B cell (primary cell): ENCODE results near the gene DRD3. TPM values are rescaled to one million over a fixed set of nuclear protein-coding genes. Genes with fewer than 3 reads are reported as not detected.

Experiments
- ATAC-seq: fragments of 200-7000 bp; cut with Tn5 transposase; one replicate; pipeline ENCODE4 v1.10.0; 2021; ENCODE audit warnings: low read depth, mild to moderate bottlenecking, moderate number of reproducible peaks, moderate library complexity
- CTCF ChIA-PET: fragments of 350-600 bp; sonication (Branson Sonifier 250); formaldehyde crosslinking; loops from one replicate; lab custom pipeline; 2021; ENCODE audit warnings: antibody characterized with exemption, inconsistent platforms; lab: Charles Lee
- POLR2A ChIA-PET: fragments of 350-600 bp; sonication (Branson Sonifier 250); formaldehyde crosslinking; loops from one replicate; lab custom pipeline; 2021; ENCODE audit warnings: antibody characterized with exemption; lab: Charles Lee
- DNase-seq: peaks from one replicate; pipeline ENCODE4 v3.0.0; 2013
- H2AFZ ChIP-seq: 2 replicates; pipeline ENCODE4 v1.6.1; 2012; ENCODE audit warnings: mild to moderate bottlenecking, low read depth, low read length; ENCODE audit not compliant: insufficient read depth, poor library complexity, severe bottlenecking
- H3K27ac ChIP-seq, 2 donors: 1 replicate in 1 of 2; 2 replicates in 1 of 2; pipeline ENCODE4 v1.5.1; 2012 to 2013; ENCODE audit warnings: low read length in 2 of 2, mild to moderate bottlenecking in 2 of 2, moderate library complexity in 1 of 2
- H3K27me3 ChIP-seq, 4 experiments: fragments of 200-600 bp in 1 of 4; sonication (generic) in 1 of 4; replicated peaks in 1 of 4; 1 replicate in 2 of 4; 2 replicates in 2 of 4; pipeline versions ENCODE4 v1.6.1 to v1.7.0; 2013 to 2016; ENCODE audit warnings: low read length in 3 of 4, mild to moderate bottlenecking in 2 of 4, mixed read lengths in 1 of 4, moderate library complexity in 1 of 4; ENCODE audit not compliant: insufficient read depth in 4 of 4, control insufficient read depth in 3 of 4; ENCODE audit errors: control extremely low read depth in 1 of 4
- H3K36me3 ChIP-seq, 2 experiments: replicated peaks in 1 of 2; 1 replicate in 1 of 2; 2 replicates in 1 of 2; pipeline versions ENCODE4 v1.6.1 to v1.7.1; 2013; ENCODE audit warnings: low read length in 1 of 2; ENCODE audit not compliant: insufficient read depth in 2 of 2, control insufficient read depth in 1 of 2; ENCODE audit errors: control extremely low read depth in 1 of 2, extremely low read depth in 1 of 2
- H3K4me1 ChIP-seq, 2 donors: fragments of 200-600 bp in 1 of 2; sonication (generic) in 1 of 2; 1 replicate in 1 of 2; 2 replicates in 1 of 2; pipeline versions ENCODE4 v1.5.1 to v1.6.1; 2013 to 2017; ENCODE audit warnings: low read length in 2 of 2; ENCODE audit not compliant: control insufficient read depth in 2 of 2, insufficient read depth in 2 of 2
- H3K4me2 ChIP-seq: replicated peaks from 2 replicates; pipeline ENCODE3; 2012; ENCODE audit warnings: mild to moderate bottlenecking, low read depth, low read length; ENCODE audit not compliant: poor library complexity, severe bottlenecking
- H3K4me3 ChIP-seq, 5 experiments: fragments of 200-600 bp in 1 of 5; sonication (generic) in 1 of 5; 1 replicate in 3 of 5; 2 replicates in 2 of 5; pipeline versions ENCODE4 v1.5.1 to v1.7.0; 2011 to 2016; ENCODE audit warnings: low read length in 4 of 5, mild to moderate bottlenecking in 4 of 5, low read depth in 2 of 5, control low read depth in 1 of 5, moderate library complexity in 1 of 5; ENCODE audit not compliant: insufficient read depth in 1 of 5; ENCODE audit errors: control extremely low read depth in 1 of 5, extremely low read depth in 1 of 5
- H3K79me2 ChIP-seq: fragments of 200-600 bp; sonication (generic); one replicate; pipeline ENCODE4 v1.6.0; 2016; ENCODE audit warnings: low read length; ENCODE audit not compliant: control insufficient read depth, insufficient read depth
- H3K9ac ChIP-seq: fragments of 200-600 bp; sonication (generic); 2 replicates; pipeline ENCODE4 v1.6.1; 2017; ENCODE audit warnings: mild to moderate bottlenecking, low read length, moderate library complexity
- H3K9me3 ChIP-seq, 3 donors: one replicate each; pipeline versions ENCODE4 v1.6.1 to v1.7.1; 2013; ENCODE audit warnings: low read length in 2 of 3; ENCODE audit not compliant: control insufficient read depth in 2 of 3, insufficient read depth in 1 of 3; ENCODE audit errors: control extremely low read depth in 1 of 3
- H4K20me1 ChIP-seq: 2 replicates; pipeline ENCODE4 v1.6.0; 2012; ENCODE audit warnings: mild to moderate bottlenecking, low read length; ENCODE audit not compliant: insufficient read depth, control insufficient read depth, poor library complexity, severe bottlenecking
- H3K27ac Mint-ChIP-seq: one replicate; pipeline ENCODE4 v1.8.0; 2021; ENCODE audit warnings: mixed read lengths
- H3K27me3 Mint-ChIP-seq: one replicate; pipeline ENCODE4 v1.8.0; 2021; ENCODE audit warnings: mixed read lengths
- H3K4me1 Mint-ChIP-seq: one replicate; pipeline ENCODE4 v1.8.0; 2021; ENCODE audit warnings: mixed read lengths
- H3K4me3 Mint-ChIP-seq: one replicate; pipeline ENCODE4 v1.8.0; 2021; ENCODE audit warnings: mixed read lengths
- H3K9me3 Mint-ChIP-seq: one replicate; pipeline ENCODE4 v1.8.0; 2022; ENCODE audit warnings: mixed read lengths; ENCODE audit not compliant: insufficient read depth
- CTCF ChIP-seq: fragments of 200-600 bp; IDR thresholded peaks from one replicate; pipeline ENCODE4 v1.8.0; 2022; ENCODE audit warnings: antibody characterized with exemption, mild to moderate bottlenecking
- EZH2 ChIP-seq: IDR thresholded peaks from 2 replicates; pipeline ENCODE4 v1.6.1; 2012; ENCODE audit warnings: borderline replicate concordance, low read depth, mild to moderate bottlenecking, moderate library complexity, low read length; ENCODE audit not compliant: insufficient read depth, poor library complexity, severe bottlenecking
- WGBS: methylation state at CpG from one replicate; pipeline ENCODE4 v1.1.5; 2013; ENCODE audit warnings: missing lambda C conversion rate; ENCODE audit not compliant: insufficient coverage; 5-methylcytosine and 5-hydroxymethylcytosine counted together
- intact Hi-C: fragments of 100-400 bp; cut with micrococcal nuclease; formaldehyde crosslinking; loops from one replicate; pipeline ENCODE4 v1.10.0; 2022
- polyA plus RNA-seq: library from polyadenylated mRNA; depleted of rRNA; stranded (reverse); fragments of >200 nt; gene quantifications from 2 replicates; pipeline ENCODE4 v1.2.3, GENCODE V29; 2012
- total RNA-seq, 2 donors: library from RNA; stranded (reverse); fragments of 120-200 nt in 1 of 2; gene quantifications; 1 replicate in 1 of 2; 2 replicates in 1 of 2; pipeline versions ENCODE4 v1.2.3 to v1.2.4, GENCODE V29; 2013 to 2022

Gene DRD3
- total and polyA plus RNA-seq, 2 donors (not counting 1 experiment from before 2014, with no cell fraction given): not detected

- Histone ChIP-seq H3K4me1 (no peaks in the 10 kb centered on the region), H3K27ac (no peak overlapping the region), H4K20me1 (no peaks in the 10 kb centered on the region), H3K4me2 (no peak overlapping the region), H3K36me3 (no peaks in the 10 kb centered on the region), H3K79me2 (no peaks in the 10 kb centered on the region), H3K9ac (no peak overlapping the region), H3K9me3 (no peaks in the 10 kb centered on the region), H3K27me3 (no peaks in the 10 kb centered on the region), H2AFZ (no peak overlapping the region), H3K4me3 (no peak overlapping the region)
- no peak overlapping the region for H3K27ac Mint-ChIP-seq
- ChIA-PET POLR2A (no interaction called here), CTCF (no interaction called here)
- no peaks in the 10 kb centered on the region for H3K4me1 Mint-ChIP-seq
- H3K4me3 Mint-ChIP-seq: no peak overlapping the region
- WGBS: 100% methylated on average over 1 of the region's 3 CpGs
- TF ChIP-seq CTCF: no peak
- TF ChIP-seq EZH2: no peak
- no peaks in the 10 kb centered on the region for H3K9me3 Mint-ChIP-seq
- no peak for ATAC-seq
- H3K27me3 Mint-ChIP-seq: no peaks in the 10 kb centered on the region
- intact Hi-C loops: no loop called here
- no peak for DNase-seq
Measured at GRCh38 chr3:114132500-114132899, 46.4 kb downstream of the DRD3 start.

- POLR2A ChIA-PET: no interaction called here
- H3K4me1 Mint-ChIP-seq: no peaks in the 10 kb centered on the region
- Histone ChIP-seq H3K4me3 (no peak overlapping the region), H3K9ac (no peak overlapping the region), H3K27ac (no peak overlapping the region), H2AFZ (no peak overlapping the region), H3K27me3 (no peaks in the 10 kb centered on the region), H3K4me2 (no peak overlapping the region), H3K79me2 (no peaks in the 10 kb centered on the region), H4K20me1 (no peaks in the 10 kb centered on the region), H3K4me1 (no peaks in the 10 kb centered on the region), H3K9me3 (no peaks in the 10 kb centered on the region), H3K36me3 (no peaks in the 10 kb centered on the region)
- no peaks in the 10 kb centered on the region for H3K9me3 Mint-ChIP-seq
- TF ChIP-seq EZH2: no peak
- no peak for TF ChIP-seq CTCF
- H3K27me3 Mint-ChIP-seq: peaks cover 2% of the 10 kb centered on the region
- intact Hi-C loops: no loop called here
- 94% methylated on average over 7 of the region's 8 CpGs for WGBS
- H3K27ac Mint-ChIP-seq: no peak overlapping the region
- ATAC-seq (no peak), DNase-seq (no peak)
- H3K4me3 Mint-ChIP-seq: no peak overlapping the region
- CTCF ChIA-PET: no interaction called here
Measured at GRCh38 chr3:114128826-114129225, 50.0 kb downstream of the DRD3 start.
